Measurements from ENCODE around the gene PNKP.

Gene PNKP

GRCh38 chr19:49859682-49860335 lies 7.6 kb downstream of the PNKP start:
- H3K27ac ChIP-seq, result peak overlapping the region; percentile 81
- TF ChIP-seq ZFX (IDR thresholded peaks at IDR 0.05) (no peak), CTCF (conservative IDR thresholded peaks at IDR 0.05) (no peak)

GRCh38 chr19:49858088-49858985 lies 9.0 kb downstream of the PNKP start:
- no peak overlapping the region for H3K27ac ChIP-seq
- TF ChIP-seq CTCF (conservative IDR thresholded peaks at IDR 0.05) (no peak), ZFX (IDR thresholded peaks at IDR 0.05) (no peak)

- no peak overlapping the region for H3K27ac ChIP-seq
- TF ChIP-seq CTCF (conservative IDR thresholded peaks at IDR 0.05) (no peak), ZFX (IDR thresholded peaks at IDR 0.05) (no peak)
Measured at GRCh38 chr19:49857838-49858087, 9.6 kb downstream of the PNKP start.

- no peak overlapping the region for H3K27ac ChIP-seq
- no peak for TF ChIP-seq ZFX (IDR thresholded peaks at IDR 0.05)
- TF ChIP-seq CTCF (conservative IDR thresholded peaks at IDR 0.05), result no peak
Measured at GRCh38 chr19:49857061-49857837, 10.1 kb downstream of the PNKP start.

GRCh38 chr19:49856574-49857021 lies 10.8 kb downstream of the PNKP start:
- no peak overlapping the region for H3K27ac ChIP-seq
- no peak for TF ChIP-seq ZFX (IDR thresholded peaks at IDR 0.05)
- no peak for TF ChIP-seq CTCF (conservative IDR thresholded peaks at IDR 0.05)

GRCh38 chr19:49855676-49856573 lies 11.5 kb downstream of the PNKP start:
- 0 out of 2 replicates have a peak overlapping the region, but pooled peaks have one; percentile 5 for H3K27ac ChIP-seq
- no peak for TF ChIP-seq ZFX (IDR thresholded peaks at IDR 0.05)

- TF ChIP-seq CTCF (conservative IDR thresholded peaks at IDR 0.05) (no peak), ZFX (IDR thresholded peaks at IDR 0.05) (no peak)
- 0 out of 2 replicates have a peak overlapping the region, but pooled peaks have one; percentile 5 for H3K27ac ChIP-seq
Measured at GRCh38 chr19:49855277-49855675, 12.1 kb downstream of the PNKP start.

Data from C4-2B (cell line).